Nephron progenitor cell (in vitro differentiated cells): ENCODE data around the gene VCL.
A peak's percentile ranks its signal among the peaks of the same experiment; 100 is the strongest.

Source experiments
- DNase-seq: peaks from one replicate; pipeline ENCODE4 v3.0.0; 2021
- H3K27ac Mint-ChIP-seq: 2 replicates; pipeline ENCODE4 v1.8.0; 2021; ENCODE audit warnings: mild to moderate bottlenecking, moderate library complexity, mixed read lengths
- H3K27me3 Mint-ChIP-seq: 2 replicates; pipeline ENCODE4 v1.8.0; 2021; ENCODE audit warnings: mild to moderate bottlenecking, low read depth, mixed read lengths; ENCODE audit not compliant: poor library complexity
- H3K36me3 Mint-ChIP-seq: 2 replicates; pipeline ENCODE4 v1.8.0; 2021; ENCODE audit warnings: low read depth, mixed read lengths
- H3K4me1 Mint-ChIP-seq: 2 replicates; pipeline ENCODE4 v1.8.0; 2021; ENCODE audit warnings: mixed read lengths
- H3K4me3 Mint-ChIP-seq: 2 replicates; pipeline ENCODE4 v1.8.0; 2021; ENCODE audit warnings: mild to moderate bottlenecking, moderate library complexity, mixed read lengths
- H3K9me3 Mint-ChIP-seq: 2 replicates; pipeline ENCODE4 v1.8.0; 2021; ENCODE audit warnings: mild to moderate bottlenecking, moderate library complexity, mixed read lengths
- TF ChIP-seq, protein P1 (sequence below): fragments of 200-600 bp; sonication (generic); IDR thresholded peaks from 2 replicates; pipeline ENCODE4 v1.5.0; 2021; ENCODE audit warnings: antibody characterized with exemption

The VCL gene

DNA sequence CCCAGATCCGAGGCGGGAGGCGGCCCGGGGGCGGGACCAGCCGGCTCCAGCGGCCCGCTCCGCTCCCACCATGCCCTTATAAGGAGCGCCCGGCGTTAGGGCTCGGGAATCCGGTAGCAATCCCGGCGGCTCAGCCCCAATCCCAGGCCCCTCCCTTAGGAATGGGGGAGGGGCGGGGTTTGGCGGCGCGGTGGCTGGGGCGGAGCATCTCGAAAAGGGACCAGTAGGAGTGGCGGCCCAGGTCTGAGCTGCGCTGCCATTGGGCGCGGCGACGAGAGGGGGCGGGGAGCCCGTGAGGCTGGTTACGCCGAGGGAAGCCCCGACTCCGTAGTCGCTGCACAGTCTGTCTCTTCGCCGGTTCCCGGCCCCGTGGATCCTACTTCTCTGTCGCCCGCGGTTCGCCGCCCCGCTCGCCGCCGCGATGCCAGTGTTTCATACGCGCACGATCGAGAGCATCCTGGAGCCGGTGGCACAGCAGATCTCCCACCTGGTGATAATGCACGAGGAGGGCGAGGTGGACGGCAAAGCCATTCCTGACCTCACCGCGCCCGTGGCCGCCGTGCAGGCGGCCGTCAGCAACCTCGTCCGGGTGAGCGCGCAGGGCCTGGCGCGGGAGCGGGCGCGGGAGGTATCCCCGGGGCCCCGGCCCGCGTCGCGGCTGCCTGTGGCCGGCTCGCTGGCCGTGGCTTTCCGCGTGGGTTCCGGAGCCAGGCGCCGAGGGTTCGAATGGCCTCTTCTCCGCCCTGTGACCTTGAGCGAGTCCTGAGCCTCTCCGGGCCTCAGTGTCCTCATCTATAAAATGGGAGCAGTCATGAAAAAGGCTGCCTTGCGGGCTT, at the start of gene VCL:
Gene VCL, plus strand, starts transcription at position 330 of the 836 bp plus-strand sequence. Its CDS starts 92 bp downstream, at position 422.
- Mint-ChIP-seq H3K27me3 (peaks cover 9% of the 10 kb centered on the region), H3K4me3 (peak within 1 kb of the TSS; percentile 98), H3K4me1 (peaks cover 59% of the 10 kb centered on the region), H3K36me3 (peaks cover 19% of the 10 kb centered on the region), H3K27ac (peak within 1 kb of the TSS; percentile 99), H3K9me3 (no peaks in the 10 kb centered on the region)
- peak; percentile 99 for DNase-seq
- TF ChIP-seq, protein P1, sequence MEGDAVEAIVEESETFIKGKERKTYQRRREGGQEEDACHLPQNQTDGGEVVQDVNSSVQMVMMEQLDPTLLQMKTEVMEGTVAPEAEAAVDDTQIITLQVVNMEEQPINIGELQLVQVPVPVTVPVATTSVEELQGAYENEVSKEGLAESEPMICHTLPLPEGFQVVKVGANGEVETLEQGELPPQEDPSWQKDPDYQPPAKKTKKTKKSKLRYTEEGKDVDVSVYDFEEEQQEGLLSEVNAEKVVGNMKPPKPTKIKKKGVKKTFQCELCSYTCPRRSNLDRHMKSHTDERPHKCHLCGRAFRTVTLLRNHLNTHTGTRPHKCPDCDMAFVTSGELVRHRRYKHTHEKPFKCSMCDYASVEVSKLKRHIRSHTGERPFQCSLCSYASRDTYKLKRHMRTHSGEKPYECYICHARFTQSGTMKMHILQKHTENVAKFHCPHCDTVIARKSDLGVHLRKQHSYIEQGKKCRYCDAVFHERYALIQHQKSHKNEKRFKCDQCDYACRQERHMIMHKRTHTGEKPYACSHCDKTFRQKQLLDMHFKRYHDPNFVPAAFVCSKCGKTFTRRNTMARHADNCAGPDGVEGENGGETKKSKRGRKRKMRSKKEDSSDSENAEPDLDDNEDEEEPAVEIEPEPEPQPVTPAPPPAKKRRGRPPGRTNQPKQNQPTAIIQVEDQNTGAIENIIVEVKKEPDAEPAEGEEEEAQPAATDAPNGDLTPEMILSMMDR: no peak

DNA sequence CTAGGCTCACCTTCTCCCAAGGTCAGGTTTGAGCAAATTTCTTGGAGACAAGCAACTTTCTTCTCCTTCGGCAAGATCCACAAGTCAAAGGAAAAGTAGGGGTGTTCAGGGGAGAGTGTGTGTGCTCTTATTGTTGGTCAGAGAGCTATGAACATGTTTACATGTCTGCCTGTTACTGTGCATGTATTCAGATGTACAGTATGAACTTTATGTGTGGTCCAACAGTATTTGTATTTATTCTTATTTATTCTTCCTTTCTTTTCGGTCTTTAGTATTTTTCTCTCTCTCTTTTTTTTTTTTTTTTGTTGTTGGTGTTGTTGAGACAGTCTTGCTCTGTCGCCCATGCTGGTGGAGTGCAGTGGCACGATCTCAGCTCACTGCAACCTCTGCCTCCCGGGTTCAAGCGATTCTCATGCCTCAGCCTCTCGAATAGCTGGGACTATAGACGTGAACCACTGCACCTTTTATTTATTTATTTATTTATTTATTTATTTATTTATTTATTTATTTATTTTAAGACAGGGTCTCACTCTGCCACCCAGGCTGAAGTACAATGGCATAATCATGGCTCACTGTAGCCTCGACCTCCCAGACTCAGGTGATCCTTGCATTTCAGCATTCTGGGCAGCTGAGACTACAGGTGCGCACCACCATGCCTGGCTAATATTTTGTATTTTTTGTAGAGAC, 48.8 kb upstream of the VCL start:
- H3K4me1 Mint-ChIP-seq: peaks cover 30% of the 10 kb centered on the region
- H3K27ac Mint-ChIP-seq: peak overlapping the region; percentile 85
- H3K36me3 Mint-ChIP-seq: no peaks in the 10 kb centered on the region
- H3K4me3 Mint-ChIP-seq: no peak overlapping the region
- peaks cover 9% of the 10 kb centered on the region for H3K9me3 Mint-ChIP-seq
- peaks cover 3% of the 10 kb centered on the region for H3K27me3 Mint-ChIP-seq
- no peak for DNase-seq
- TF ChIP-seq, protein P1: no peak

DNA sequence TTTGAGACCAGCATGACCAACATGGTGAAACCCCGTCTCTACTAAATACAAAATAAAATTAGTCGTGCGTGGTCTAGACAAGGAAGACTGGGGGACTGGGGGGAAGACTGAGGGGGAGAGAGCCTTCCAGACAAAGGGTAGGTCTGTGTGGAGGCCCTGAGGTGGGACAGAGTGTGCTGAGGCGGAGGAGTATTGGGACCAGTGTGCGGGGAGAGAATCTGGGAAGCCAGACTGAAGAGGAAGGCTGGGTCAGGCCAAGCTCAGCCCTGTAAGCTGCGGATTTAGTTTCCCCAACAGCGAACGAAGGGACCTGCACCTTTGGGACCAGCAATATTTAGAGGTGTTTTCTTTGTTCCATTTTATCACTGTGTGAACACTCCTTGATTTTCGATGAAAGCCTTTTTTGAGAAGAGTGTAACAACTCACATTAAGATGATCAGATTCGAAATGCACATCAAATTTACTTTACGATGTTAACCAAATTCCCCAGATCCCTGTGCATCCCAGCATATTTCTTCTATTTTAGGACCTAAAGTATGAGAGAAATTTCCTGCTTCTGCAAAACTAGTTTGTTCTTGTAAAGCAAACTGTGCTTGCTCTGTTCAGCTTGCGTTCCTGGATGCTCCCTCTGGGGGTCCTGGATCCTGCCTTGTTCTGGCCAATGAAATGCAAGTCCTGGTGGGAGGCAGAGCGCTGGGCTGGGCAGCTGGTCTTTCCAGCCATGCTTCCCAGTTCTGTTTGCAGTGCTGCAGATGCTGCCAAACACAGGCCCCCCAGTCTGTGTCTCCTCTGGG, 47.6 kb upstream of the VCL start:
- Mint-ChIP-seq H3K4me3 (no peak overlapping the region), H3K9me3 (peaks cover 4% of the 10 kb centered on the region), H3K27me3 (peaks cover 3% of the 10 kb centered on the region), H3K4me1 (peaks cover 30% of the 10 kb centered on the region), H3K27ac (peak overlapping the region; percentile 92), H3K36me3 (no peaks in the 10 kb centered on the region)
- TF ChIP-seq, protein P1: no peak
- DNase-seq: no peak

DNA sequence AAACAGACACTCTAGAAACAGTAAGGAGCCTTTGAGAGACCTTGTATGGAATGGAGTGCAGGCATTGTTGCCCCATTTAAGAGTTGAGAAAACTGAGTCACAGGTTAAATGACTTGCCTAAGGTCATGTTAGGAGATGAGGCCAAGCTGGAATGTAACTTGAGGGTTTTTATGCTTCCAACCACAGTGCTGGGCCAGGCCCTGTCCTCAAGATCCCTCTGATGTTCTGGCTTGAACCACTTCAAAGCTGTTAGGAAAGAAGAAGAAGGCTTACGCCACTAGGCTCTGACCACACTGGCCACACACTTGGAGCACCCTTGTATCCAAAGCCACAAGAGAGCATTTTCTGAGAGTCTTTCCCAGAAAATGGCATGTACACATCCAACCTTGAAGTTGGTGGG, 44.3 kb upstream of the VCL start:
- TF ChIP-seq, protein P1: no peak
- no peak for DNase-seq
- no peaks in the 10 kb centered on the region for H3K36me3 Mint-ChIP-seq
- H3K27me3 Mint-ChIP-seq: peaks cover 3% of the 10 kb centered on the region
- H3K4me3 Mint-ChIP-seq: no peak overlapping the region
- H3K4me1 Mint-ChIP-seq: peaks cover 35% of the 10 kb centered on the region
- H3K27ac Mint-ChIP-seq: no peak overlapping the region
- H3K9me3 Mint-ChIP-seq: no peaks in the 10 kb centered on the region

DNA sequence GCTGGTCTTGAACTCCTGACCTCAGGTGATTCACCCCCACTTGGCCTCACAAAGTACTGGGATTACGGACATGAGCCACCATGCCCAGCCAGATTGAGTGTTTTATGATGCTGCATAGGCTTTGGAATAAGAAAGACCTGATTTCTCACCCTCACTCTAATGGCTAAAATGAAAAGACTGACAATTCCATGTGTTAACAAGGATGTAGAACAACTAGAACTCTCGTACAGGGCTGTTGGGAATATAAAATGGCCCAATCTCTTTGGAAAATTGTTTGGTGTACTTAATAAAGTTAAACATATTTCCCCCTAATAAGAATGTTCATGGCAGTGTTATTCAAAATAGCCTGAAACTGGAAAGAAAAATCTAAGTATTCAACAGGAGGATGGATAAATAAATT, 43.2 kb upstream of the VCL start:
- Mint-ChIP-seq H3K4me3 (no peak overlapping the region), H3K4me1 (peaks cover 31% of the 10 kb centered on the region), H3K27me3 (peaks cover 3% of the 10 kb centered on the region), H3K27ac (no peak overlapping the region), H3K9me3 (no peaks in the 10 kb centered on the region), H3K36me3 (no peaks in the 10 kb centered on the region)
- no peak for DNase-seq
- TF ChIP-seq, protein P1: no peak
